Parathyroid adenoma (tissue), 2 donors: Measurements from ENCODE around the gene ZNF324B.
"Not testable (repeated sequence)": the region's sequence is repeated elsewhere in the genome, so short reads cannot be mapped to it uniquely, and the experiment has no call there.

ENCODE experiments used
- H2AFZ ChIP-seq: fragments of 300-600 bp; sonication (generic); one replicate; pipeline ENCODE4 v1.7.0; 2017; ENCODE audit warnings: antibody characterized with exemption, mild to moderate bottlenecking
- H3K27ac ChIP-seq: fragments of 300-600 bp; sonication (generic); one replicate; pipeline ENCODE4 v1.7.0; 2017
- H3K27me3 ChIP-seq: fragments of 300-600 bp; sonication (generic); one replicate; pipeline ENCODE4 v1.7.0; 2017; ENCODE audit warnings: low read length; ENCODE audit not compliant: control insufficient read depth, insufficient read depth
- H3K36me3 ChIP-seq: fragments of 300-600 bp; sonication (generic); one replicate; pipeline ENCODE4 v1.7.0; 2017; ENCODE audit warnings: low read length; ENCODE audit not compliant: control insufficient read depth, insufficient read depth
- H3K4me1 ChIP-seq: fragments of 300-600 bp; sonication (generic); one replicate; pipeline ENCODE4 v1.7.0; 2017; ENCODE audit warnings: control low read depth
- H3K4me2 ChIP-seq: fragments of 300-600 bp; sonication (generic); one replicate; pipeline ENCODE4 v1.7.0; 2017; ENCODE audit warnings: low read length
- H3K4me3 ChIP-seq: fragments of 300-600 bp; sonication (generic); one replicate; pipeline ENCODE4 v1.7.0; 2017; ENCODE audit warnings: low read depth, low read length
- H3K79me2 ChIP-seq: fragments of 300-600 bp; sonication (generic); one replicate; pipeline ENCODE4 v1.7.0; 2017; ENCODE audit warnings: control low read depth
- H3K9ac ChIP-seq: fragments of 300-600 bp; sonication (generic); one replicate; pipeline ENCODE4 v1.7.0; 2017; ENCODE audit warnings: mild to moderate bottlenecking
- H3K9me3 ChIP-seq: fragments of 300-600 bp; sonication (generic); one replicate; pipeline ENCODE4 v1.7.0; 2017; ENCODE audit warnings: low read length; ENCODE audit not compliant: control insufficient read depth
- CTCF ChIP-seq: fragments of 300-600 bp; sonication (generic); IDR thresholded peaks from one replicate; pipeline ENCODE4 v1.7.0; 2017; ENCODE audit warnings: antibody characterized with exemption, mild to moderate bottlenecking
- donor health status: primary hyperparathyroidism.

ZNF324B gene

GRCh38 chr19:58483776-58484175, 32.4 kb downstream of the ZNF324B start:
- H3K27ac ChIP-seq = no peak overlapping the region
- H3K4me1 ChIP-seq = no peaks in the 10 kb centered on the region
- no peaks in the 10 kb centered on the region for H3K36me3 ChIP-seq
- no peak for TF ChIP-seq CTCF
- H3K4me3 ChIP-seq = no peak overlapping the region
- no peak overlapping the region for H3K9ac ChIP-seq
- H3K9me3 ChIP-seq = no peaks in the 10 kb centered on the region
- no peaks in the 10 kb centered on the region for H3K27me3 ChIP-seq
- no peaks in the 10 kb centered on the region for H3K79me2 ChIP-seq
- no peak overlapping the region for H3K4me2 ChIP-seq
- no peak overlapping the region for H2AFZ ChIP-seq

- not testable (repeated sequence) for H3K4me3 ChIP-seq, H3K4me2 ChIP-seq, H3K27ac ChIP-seq, H3K9me3 ChIP-seq, H3K79me2 ChIP-seq, H3K4me1 ChIP-seq, H3K36me3 ChIP-seq, H3K27me3 ChIP-seq, H3K9ac ChIP-seq, H2AFZ ChIP-seq
Observed at GRCh38 chr19:58484349-58484748, 32.9 kb downstream of the ZNF324B start.

- H3K27me3 ChIP-seq = no peaks in the 10 kb centered on the region
- H3K4me3 ChIP-seq = no peak overlapping the region
- no peak overlapping the region for H3K4me2 ChIP-seq
- H3K36me3 ChIP-seq = no peaks in the 10 kb centered on the region
- no peaks in the 10 kb centered on the region for H3K4me1 ChIP-seq
- no peak overlapping the region for H2AFZ ChIP-seq
- no peaks in the 10 kb centered on the region for H3K9me3 ChIP-seq
- no peaks in the 10 kb centered on the region for H3K79me2 ChIP-seq
- H3K9ac ChIP-seq = no peak overlapping the region
- TF ChIP-seq CTCF = no peak
- H3K27ac ChIP-seq = no peak overlapping the region
Observed at GRCh38 chr19:58491393-58491792, 40.0 kb downstream of the ZNF324B start.

- Histone ChIP-seq H3K9ac (no peak overlapping the region), H3K4me2 (no peak overlapping the region), H3K4me1 (no peaks in the 10 kb centered on the region), H3K27ac (no peak overlapping the region), H3K36me3 (no peaks in the 10 kb centered on the region), H3K4me3 (no peak overlapping the region), H2AFZ (no peak overlapping the region), H3K9me3 (no peaks in the 10 kb centered on the region), H3K79me2 (no peaks in the 10 kb centered on the region), H3K27me3 (no peaks in the 10 kb centered on the region)
- no peak for TF ChIP-seq CTCF
Observed at GRCh38 chr19:58492265-58492664, 40.8 kb downstream of the ZNF324B start.

GRCh38 chr19:58497634-58498170, 46.3 kb downstream of the ZNF324B start:
- Histone ChIP-seq H2AFZ (no peak overlapping the region), H3K9me3 (no peaks in the 10 kb centered on the region), H3K9ac (no peak overlapping the region), H3K27ac (peak overlapping the region; percentile 66), H3K36me3 (no peaks in the 10 kb centered on the region), H3K4me3 (no peak overlapping the region), H3K79me2 (no peaks in the 10 kb centered on the region), H3K27me3 (no peaks in the 10 kb centered on the region), H3K4me2 (no peak overlapping the region), H3K4me1 (peaks cover 11% of the 10 kb centered on the region)
- TF ChIP-seq CTCF = no peak
